RWPE2 (cell line): ENCODE measurements around the gene S1PR3.

Experiments used
- ATAC-seq: fragments of 200-7000 bp; cut with Tn5 transposase; 3 replicates; pipeline ENCODE4 v1.9.1; 2021; ENCODE audit warnings: low read depth
- DNase-seq: peaks from one replicate; pipeline ENCODE4 v3.0.0-alpha.2; 2020; ENCODE audit warnings: low spot score
- H3K27ac ChIP-seq: fragments of 450-650 bp; 2 replicates; pipeline ENCODE4 v1.5.1; 2017; ENCODE audit warnings: mild to moderate bottlenecking; ENCODE audit not compliant: poor library complexity, severe bottlenecking
- H3K27me3 ChIP-seq: fragments of 250-450 bp; sonication (Bioruptor Pico); 2 replicates; pipeline ENCODE4 v1.5.1; 2021; ENCODE audit warnings: mild to moderate bottlenecking, moderate library complexity; ENCODE audit not compliant: insufficient read depth, poor library complexity, severe bottlenecking
- H3K36me3 ChIP-seq: fragments of 250-450 bp; sonication (Bioruptor Pico); 2 replicates; pipeline ENCODE4 v1.5.1; 2020; ENCODE audit warnings: low read depth, mild to moderate bottlenecking, moderate library complexity
- H3K4me1 ChIP-seq: fragments of 250-450 bp; sonication (Bioruptor Pico); 2 replicates; pipeline ENCODE4 v1.5.1; 2021; ENCODE audit warnings: mild to moderate bottlenecking, moderate library complexity; ENCODE audit not compliant: insufficient read depth, poor library complexity, severe bottlenecking
- H3K4me3 ChIP-seq: fragments of 250-450 bp; sonication (Bioruptor Pico); 2 replicates; pipeline ENCODE4 v1.5.1; 2021; ENCODE audit warnings: mild to moderate bottlenecking, moderate library complexity; ENCODE audit not compliant: severe bottlenecking
- H3K9me3 ChIP-seq: fragments of 250-450 bp; sonication (Bioruptor Pico); 2 replicates; pipeline ENCODE4 v1.5.1; 2021; ENCODE audit warnings: mild to moderate bottlenecking, moderate library complexity; ENCODE audit not compliant: severe bottlenecking
- TF ChIP-seq, protein P1 (sequence below): fragments of 450-650 bp; IDR thresholded peaks from one replicate; pipeline ENCODE4 v1.5.1; 2017; ENCODE audit warnings: mild to moderate bottlenecking, moderate library complexity; ENCODE audit not compliant: poor library complexity, severe bottlenecking

S1PR3 gene

DNA sequence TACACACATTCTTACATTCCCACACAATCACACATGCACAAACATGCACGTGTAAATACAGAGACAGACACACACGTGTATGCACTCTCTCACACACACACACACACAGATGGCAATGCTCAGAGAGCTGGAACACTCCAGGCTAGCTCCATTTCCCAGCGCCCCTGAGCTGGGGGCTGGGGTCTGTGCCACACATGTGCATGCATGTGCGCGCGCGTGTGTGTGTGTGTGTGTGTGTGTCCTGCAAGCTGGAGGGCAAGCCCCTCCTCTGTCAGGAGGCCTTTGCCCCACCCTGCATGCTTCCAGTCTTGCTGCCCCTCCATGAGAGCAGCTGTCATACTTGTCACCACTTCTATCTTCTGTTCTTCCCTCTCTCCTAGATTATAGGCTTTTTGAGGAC lies 16.6 kb upstream of the S1PR3 start:
- Histone ChIP-seq H3K4me1 (no peaks in the 10 kb centered on the region), H3K36me3 (no peaks in the 10 kb centered on the region), H3K9me3 (no peaks in the 10 kb centered on the region), H3K4me3 (no peak overlapping the region), H3K27me3 (no peaks in the 10 kb centered on the region), H3K27ac (no peak overlapping the region)
- DNase-seq (no peak), ATAC-seq (no peak)
- TF ChIP-seq, protein P1, sequence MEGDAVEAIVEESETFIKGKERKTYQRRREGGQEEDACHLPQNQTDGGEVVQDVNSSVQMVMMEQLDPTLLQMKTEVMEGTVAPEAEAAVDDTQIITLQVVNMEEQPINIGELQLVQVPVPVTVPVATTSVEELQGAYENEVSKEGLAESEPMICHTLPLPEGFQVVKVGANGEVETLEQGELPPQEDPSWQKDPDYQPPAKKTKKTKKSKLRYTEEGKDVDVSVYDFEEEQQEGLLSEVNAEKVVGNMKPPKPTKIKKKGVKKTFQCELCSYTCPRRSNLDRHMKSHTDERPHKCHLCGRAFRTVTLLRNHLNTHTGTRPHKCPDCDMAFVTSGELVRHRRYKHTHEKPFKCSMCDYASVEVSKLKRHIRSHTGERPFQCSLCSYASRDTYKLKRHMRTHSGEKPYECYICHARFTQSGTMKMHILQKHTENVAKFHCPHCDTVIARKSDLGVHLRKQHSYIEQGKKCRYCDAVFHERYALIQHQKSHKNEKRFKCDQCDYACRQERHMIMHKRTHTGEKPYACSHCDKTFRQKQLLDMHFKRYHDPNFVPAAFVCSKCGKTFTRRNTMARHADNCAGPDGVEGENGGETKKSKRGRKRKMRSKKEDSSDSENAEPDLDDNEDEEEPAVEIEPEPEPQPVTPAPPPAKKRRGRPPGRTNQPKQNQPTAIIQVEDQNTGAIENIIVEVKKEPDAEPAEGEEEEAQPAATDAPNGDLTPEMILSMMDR: no peak

DNA sequence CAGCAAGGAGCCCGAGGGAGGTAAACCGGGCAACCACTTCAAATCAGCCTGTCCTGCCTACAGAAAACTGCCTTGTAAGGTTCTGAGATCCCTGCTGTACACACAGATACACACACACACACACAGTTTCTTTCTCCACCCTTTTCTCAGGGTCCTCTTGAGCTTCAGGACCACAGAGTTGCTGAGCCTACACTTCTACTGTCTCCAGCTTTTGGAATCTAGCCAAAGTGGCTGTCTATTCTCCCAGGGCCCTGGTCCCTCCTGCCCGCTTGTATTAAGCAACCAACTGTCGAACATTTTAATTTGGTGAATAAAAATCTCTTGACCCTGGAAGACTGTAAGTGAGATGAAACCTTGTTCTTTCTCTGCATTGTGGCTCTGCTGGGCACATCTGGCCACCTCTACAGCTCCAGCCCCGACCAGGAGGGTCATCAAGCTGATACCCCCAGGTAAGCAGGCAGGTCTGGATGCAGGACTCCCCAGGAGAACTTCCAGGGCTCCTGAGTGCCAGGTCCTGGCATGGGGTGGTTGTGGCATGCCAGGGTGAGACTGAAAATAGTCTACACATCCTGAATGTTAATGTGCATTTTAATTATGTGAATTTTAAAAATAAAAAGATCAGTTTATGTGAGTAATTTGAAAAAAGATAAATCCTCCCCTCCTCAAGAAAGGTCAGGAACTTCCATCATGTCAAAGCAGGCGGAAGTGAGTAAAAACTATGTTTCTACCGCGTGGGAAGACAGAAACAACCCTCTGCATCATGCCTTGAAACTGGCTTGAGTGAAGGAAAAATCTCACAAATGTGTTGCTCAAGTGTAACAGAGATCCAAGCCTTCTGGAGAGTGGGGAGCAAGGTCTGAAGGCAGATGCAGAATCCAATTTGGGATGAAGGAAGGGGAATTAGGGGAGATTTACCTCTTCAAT lies 15.0 kb upstream of the S1PR3 start:
- no peaks in the 10 kb centered on the region for H3K4me1 ChIP-seq
- TF ChIP-seq, protein P1: no peak
- ATAC-seq: no peak
- H3K36me3 ChIP-seq: no peaks in the 10 kb centered on the region
- H3K27ac ChIP-seq: no peak overlapping the region
- no peaks in the 10 kb centered on the region for H3K9me3 ChIP-seq
- H3K27me3 ChIP-seq: no peaks in the 10 kb centered on the region
- DNase-seq: no peak
- no peak overlapping the region for H3K4me3 ChIP-seq

DNA sequence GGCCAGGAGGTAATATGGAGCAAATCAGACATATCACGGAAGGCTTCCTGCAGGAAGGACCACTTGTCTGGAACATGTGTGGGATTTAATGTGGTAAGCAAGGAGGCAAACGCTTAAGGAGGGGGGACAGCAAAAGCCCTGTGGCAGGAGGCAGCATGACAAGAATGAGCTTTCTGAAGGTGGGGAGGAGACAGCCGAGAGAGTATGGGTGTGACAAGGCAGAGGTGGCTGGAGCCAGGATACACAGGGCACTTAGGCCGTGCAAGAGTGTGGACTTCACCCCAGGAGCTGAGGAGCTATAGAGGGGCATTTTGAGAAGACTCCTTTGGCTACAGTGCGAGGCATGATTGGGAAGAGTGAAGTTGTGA lies 14.4 kb upstream of the S1PR3 start:
- Histone ChIP-seq H3K9me3 (no peaks in the 10 kb centered on the region), H3K4me1 (no peaks in the 10 kb centered on the region), H3K4me3 (no peak overlapping the region), H3K27me3 (no peaks in the 10 kb centered on the region), H3K36me3 (no peaks in the 10 kb centered on the region), H3K27ac (no peak overlapping the region)
- DNase-seq: no peak
- TF ChIP-seq, protein P1: no peak
- no peak for ATAC-seq

DNA sequence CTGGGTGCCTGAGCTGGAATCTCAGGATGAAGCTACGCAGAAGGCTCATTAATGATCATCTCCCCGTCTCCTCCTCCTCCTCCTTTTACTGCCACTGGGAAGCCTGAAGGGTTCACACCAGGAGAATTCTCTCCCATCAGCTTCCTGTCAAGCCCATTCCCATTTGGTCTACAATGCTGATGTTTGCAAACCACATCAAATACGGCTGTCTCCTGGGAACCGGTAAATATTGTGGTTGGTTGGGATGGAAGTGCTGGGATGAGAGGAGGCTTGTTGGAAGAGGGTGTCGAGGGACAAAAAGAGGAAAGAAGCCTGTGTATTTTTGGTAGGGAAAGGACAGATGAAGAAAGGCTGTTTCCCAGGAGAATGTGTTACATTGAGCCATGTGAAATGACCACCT lies 13.2 kb upstream of the S1PR3 start:
- H3K36me3 ChIP-seq: no peaks in the 10 kb centered on the region
- H3K27ac ChIP-seq: no peak overlapping the region
- no peaks in the 10 kb centered on the region for H3K9me3 ChIP-seq
- H3K4me1 ChIP-seq: no peaks in the 10 kb centered on the region
- no peaks in the 10 kb centered on the region for H3K27me3 ChIP-seq
- ATAC-seq: no peak
- DNase-seq: no peak
- TF ChIP-seq, protein P1: no peak
- no peak overlapping the region for H3K4me3 ChIP-seq

DNA sequence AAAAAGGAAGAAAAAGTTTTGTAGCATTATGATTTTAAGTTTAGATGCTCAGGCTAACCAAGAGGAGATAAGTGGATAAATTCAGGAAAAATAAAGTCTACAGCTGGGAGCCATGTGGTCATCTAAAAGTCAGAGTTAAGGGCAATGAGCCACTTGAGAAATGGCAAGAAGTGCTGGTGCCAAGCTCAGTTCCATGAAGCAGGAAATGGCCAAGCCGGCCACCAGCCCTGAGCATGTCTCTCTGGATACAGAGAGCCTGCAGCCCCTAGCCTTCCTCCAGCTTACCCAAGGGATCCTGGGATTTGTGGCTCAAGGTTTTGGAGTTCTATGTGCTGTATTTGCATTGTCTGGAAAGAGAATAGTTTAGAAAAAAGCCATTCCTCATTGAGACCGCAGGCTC lies 12.2 kb upstream of the S1PR3 start:
- no peak overlapping the region for H3K4me3 ChIP-seq
- ATAC-seq (no peak), DNase-seq (no peak)

More for the DNA sequence above, 12.2 kb upstream of the S1PR3 start:
- Histone ChIP-seq H3K27ac (no peak overlapping the region), H3K9me3 (no peaks in the 10 kb centered on the region), H3K27me3 (no peaks in the 10 kb centered on the region), H3K36me3 (no peaks in the 10 kb centered on the region), H3K4me1 (no peaks in the 10 kb centered on the region)
- TF ChIP-seq, protein P1: no peak
